Lung (tissue), 12 donors: Measurements from ENCODE around the gene IQUB. TPM values are rescaled to one million over a fixed set of nuclear protein-coding genes. Genes with fewer than 3 reads are reported as not detected.

Source experiments
- ATAC-seq: fragments of 200-7000 bp; cut with Tn5 transposase; one replicate; pipeline ENCODE4 v1.9.1; 2020; ENCODE audit warnings: moderate number of reproducible peaks; ENCODE audit not compliant: insufficient read depth, low FRiP score
- DNase-seq, 3 donors: peaks; one replicate each; pipeline ENCODE4 v3.0.0-alpha.2; 2013 to 2017
- H3K27ac ChIP-seq, 2 donors: one replicate each; pipeline ENCODE4 v1.5.1; 2013; ENCODE audit warnings: mild to moderate bottlenecking in 2 of 2, moderate library complexity in 2 of 2, control low read depth in 1 of 2, inconsistent platforms in 1 of 2, low read depth in 1 of 2, low read length in 1 of 2
- H3K27me3 ChIP-seq, 3 donors: one replicate each; pipeline ENCODE4 v1.5.1; 2013; ENCODE audit warnings: low read length in 2 of 3; ENCODE audit not compliant: control insufficient read depth in 3 of 3, insufficient read depth in 3 of 3
- H3K36me3 ChIP-seq, 4 donors: one replicate each; pipeline ENCODE4 v1.5.1; 2013; ENCODE audit warnings: low read length in 4 of 4, mild to moderate bottlenecking in 1 of 4, moderate library complexity in 1 of 4; ENCODE audit not compliant: control insufficient read depth in 4 of 4, insufficient read depth in 4 of 4
- H3K4me1 ChIP-seq, 5 donors: one replicate each; pipeline ENCODE4 v1.5.1; 2013; ENCODE audit warnings: low read length in 5 of 5, mild to moderate bottlenecking in 2 of 5, moderate library complexity in 1 of 5; ENCODE audit not compliant: control insufficient read depth in 5 of 5, insufficient read depth in 5 of 5
- H3K4me3 ChIP-seq: one replicate; pipeline ENCODE4 v1.5.1; 2013; ENCODE audit warnings: mild to moderate bottlenecking, control low read depth, moderate library complexity
- H3K9ac ChIP-seq, 2 donors: one replicate each; pipeline ENCODE4 v1.5.1; 2013; ENCODE audit warnings: low read length in 2 of 2, control low read depth in 1 of 2; ENCODE audit not compliant: insufficient read depth in 1 of 2
- H3K9me3 ChIP-seq, 4 donors: one replicate each; pipeline ENCODE4 v1.5.1; 2013; ENCODE audit warnings: low read length in 3 of 4, mild to moderate bottlenecking in 1 of 4, moderate library complexity in 1 of 4; ENCODE audit not compliant: control insufficient read depth in 4 of 4, insufficient read depth in 3 of 4
- WGBS, 2 donors: extraction: QIAGEN DNeasy Blood & Tissue Kit; methylation state at CpG; one replicate each; pipeline ENCODE4 v1.1.7; 2013; 5-methylcytosine and 5-hydroxymethylcytosine counted together
- polyA plus RNA-seq, 2 donors: library from polyadenylated mRNA; stranded (reverse); fragments of 200-250 nt; gene quantifications; one replicate each; pipeline ENCODE4 v1.2.1, GENCODE V29; 2013
- total RNA-seq, 2 donors: library from RNA; depleted of rRNA in 1 of 2; stranded (reverse); fragments of >200 nt in 1 of 2; gene quantifications; one replicate each; pipeline ENCODE4 v1.2.1, GENCODE V29; 2014 to 2021
- TF ChIP-seq, protein P1 (sequence below): IDR thresholded peaks from 2 replicates; pipeline ENCODE4 v1.5.1; 2012; ENCODE audit warnings: mild to moderate bottlenecking; ENCODE audit errors: control extremely low read depth, extremely low read depth
- donor health status: control.
- donor health status: control.
- donor health status: Bipolar disorder and iron deficiency.
- donor health status: healthy.
- donor health status: DM: yes; HTN: yes; CAD: no.

Gene IQUB
- total and polyA plus RNA-seq, 4 donors = 1.0 to 17.4 (median 3.2) TPM

- Histone ChIP-seq H3K36me3 (peaks cover 0 to 10% (median 0%) of the 10 kb centered on the region in 4 donors), H3K9me3 (no peaks in the 10 kb centered on the region), H3K9ac (peak overlapping the region in 1 of 2 donors; percentile 86), H3K27me3 (no peaks in the 10 kb centered on the region), H3K4me3 (no peak overlapping the region), H3K27ac (peak overlapping the region; percentile 89 to 95), H3K4me1 (peaks cover 0 to 16% (median 6%) of the 10 kb centered on the region in 5 donors)
- DNase-seq (no peak), ATAC-seq (no peak)
- WGBS, 2 donors = 60 to 66% methylated on average over 4 of the region's 4 CpGs
- TF ChIP-seq, protein P1, sequence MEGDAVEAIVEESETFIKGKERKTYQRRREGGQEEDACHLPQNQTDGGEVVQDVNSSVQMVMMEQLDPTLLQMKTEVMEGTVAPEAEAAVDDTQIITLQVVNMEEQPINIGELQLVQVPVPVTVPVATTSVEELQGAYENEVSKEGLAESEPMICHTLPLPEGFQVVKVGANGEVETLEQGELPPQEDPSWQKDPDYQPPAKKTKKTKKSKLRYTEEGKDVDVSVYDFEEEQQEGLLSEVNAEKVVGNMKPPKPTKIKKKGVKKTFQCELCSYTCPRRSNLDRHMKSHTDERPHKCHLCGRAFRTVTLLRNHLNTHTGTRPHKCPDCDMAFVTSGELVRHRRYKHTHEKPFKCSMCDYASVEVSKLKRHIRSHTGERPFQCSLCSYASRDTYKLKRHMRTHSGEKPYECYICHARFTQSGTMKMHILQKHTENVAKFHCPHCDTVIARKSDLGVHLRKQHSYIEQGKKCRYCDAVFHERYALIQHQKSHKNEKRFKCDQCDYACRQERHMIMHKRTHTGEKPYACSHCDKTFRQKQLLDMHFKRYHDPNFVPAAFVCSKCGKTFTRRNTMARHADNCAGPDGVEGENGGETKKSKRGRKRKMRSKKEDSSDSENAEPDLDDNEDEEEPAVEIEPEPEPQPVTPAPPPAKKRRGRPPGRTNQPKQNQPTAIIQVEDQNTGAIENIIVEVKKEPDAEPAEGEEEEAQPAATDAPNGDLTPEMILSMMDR = no peak
These were observed 24.0 kb upstream of the IQUB start for GRCh38 chr7:123558289-123558874.

DNA sequence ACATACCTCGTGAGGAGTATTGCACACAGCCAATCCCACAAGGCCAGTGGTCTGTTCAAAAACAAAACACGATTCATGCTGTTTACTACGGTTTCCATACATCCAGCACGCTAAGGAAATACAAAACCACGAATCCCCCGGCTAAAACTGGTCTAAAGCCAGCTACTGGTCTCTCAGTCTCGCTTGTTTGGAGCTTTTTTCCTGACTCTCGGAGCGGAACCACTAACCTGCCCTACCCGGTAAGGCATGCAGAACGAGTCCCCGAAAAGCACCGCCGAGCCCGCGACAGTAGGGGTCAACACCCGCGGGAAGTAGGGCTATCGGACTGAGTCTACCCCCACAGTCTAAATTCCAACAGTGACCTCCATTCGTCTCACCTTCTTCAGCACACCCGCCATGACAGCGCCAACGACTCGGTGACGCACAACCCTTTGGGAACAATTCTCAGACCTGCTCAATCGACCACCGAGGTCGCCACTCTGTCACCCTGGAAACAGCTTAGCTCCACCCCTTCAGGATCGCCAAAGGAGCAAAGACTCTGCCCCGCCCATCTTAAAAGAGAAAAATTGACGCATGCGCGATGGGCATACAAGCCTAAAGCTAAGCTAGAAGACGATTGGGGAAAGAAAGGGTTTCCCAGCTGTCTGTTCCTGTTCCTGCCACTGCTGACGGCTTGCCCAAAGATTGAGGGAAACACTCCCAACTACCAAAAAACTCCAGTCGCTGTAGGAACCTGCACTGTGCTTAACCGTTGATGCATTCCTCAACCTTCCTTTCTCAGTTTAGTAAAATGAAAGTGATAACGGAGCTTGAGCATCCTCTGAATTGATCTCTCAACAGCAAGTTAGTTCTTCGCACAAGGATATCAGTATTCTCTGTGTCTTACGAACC, 23.2 kb upstream of the IQUB start, which contains the start of gene NDUFA5:
TSS of gene NDUFA5 (minus strand) at position 421 of the 891 bp plus-strand sequence. CDS start at position 398, 23 bp downstream.
- H3K4me1 ChIP-seq = peaks cover 0 to 18% (median 6%) of the 10 kb centered on the region in 5 donors
- 1% methylated on average over 40 of the region's 40 CpGs for WGBS, 2 donors
- H3K4me3 ChIP-seq = peak within 1 kb of the TSS; percentile 98
- DNase-seq (peak; percentile 99 to 100 (median 100)), ATAC-seq (peak; percentile 100)
- H3K27ac ChIP-seq = peak within 1 kb of the TSS; percentile 95 to 97
- H3K27me3 ChIP-seq = no peaks in the 10 kb centered on the region
- peaks cover 0 to 10% (median 0%) of the 10 kb centered on the region in 4 donors for H3K36me3 ChIP-seq
- TF ChIP-seq, protein P1 = no peak
- H3K9me3 ChIP-seq = no peaks in the 10 kb centered on the region
- peak within 1 kb of the TSS; percentile 90 to 98 for H3K9ac ChIP-seq

DNA sequence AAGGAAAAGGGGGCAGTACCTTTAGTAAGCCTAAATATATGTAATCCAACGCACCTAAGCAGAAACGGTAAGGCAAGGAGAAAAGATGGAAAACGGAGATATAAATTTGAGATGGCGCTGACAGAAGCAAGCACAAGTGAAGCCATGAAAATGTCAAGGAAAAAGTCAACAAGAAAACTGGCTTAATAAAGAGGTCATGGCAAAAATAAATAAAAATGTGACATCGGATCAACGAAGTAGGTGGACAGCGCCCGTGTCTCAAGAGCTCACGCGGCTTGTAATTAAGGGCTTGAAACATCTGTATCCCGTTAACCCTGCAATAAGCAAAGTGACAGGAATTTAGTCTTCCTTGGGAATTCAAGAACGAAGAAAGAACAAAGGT, 22.6 kb upstream of the IQUB start:
- Histone ChIP-seq H3K4me1 (peaks cover 0 to 18% (median 6%) of the 10 kb centered on the region in 5 donors), H3K4me3 (peak overlapping the region; percentile 98), H3K27ac (peak overlapping the region; percentile 95 to 97), H3K9me3 (no peaks in the 10 kb centered on the region), H3K9ac (peak overlapping the region; percentile 90 to 98), H3K36me3 (peaks cover 0 to 10% (median 0%) of the 10 kb centered on the region in 4 donors), H3K27me3 (no peaks in the 10 kb centered on the region)
- ATAC-seq (no peak), DNase-seq (peak in 1 of 3 donors; percentile 48)
- WGBS, 2 donors = 2 to 4% methylated on average over 12 of the region's 12 CpGs
- TF ChIP-seq, protein P1 = no peak
